RWPE1 (cell line): ENCODE data around the gene PRDX4.

ENCODE experiments used
- CTCF ChIA-PET: fragments of 350-600 bp; sonication (Branson Sonifier 250); formaldehyde crosslinking; extraction: SDS; loops from one replicate; lab custom pipeline; 2021; lab: Yijun Ruan, JAX
- POLR2A ChIA-PET: fragments of 400-600 bp; formaldehyde crosslinking; extraction: SDS; loops from one replicate; lab custom pipeline; 2020; ENCODE audit warnings: antibody characterized with exemption; ENCODE audit not compliant: low non-redundant PET; lab: Yijun Ruan, JAX
- DNase-seq: peaks from one replicate; pipeline ENCODE4 v3.0.0; 2012; ENCODE audit warnings: low spot score
- H3K27ac ChIP-seq: fragments of 450-650 bp; 2 replicates; pipeline ENCODE4 v1.5.1; 2017
- CTCF ChIP-seq: fragments of 450-650 bp; conservative IDR thresholded peaks from 2 replicates; pipeline ENCODE4 v1.5.1; 2017; ENCODE audit warnings: low read depth, mild to moderate bottlenecking

Gene PRDX4

GRCh38 chrX:23667239-23668177 is at the start of gene PRDX4:
PRDX4 (plus strand) TSS chrX:23667493; CDS start chrX:23667571, 78 bp downstream.
- no peak for TF ChIP-seq CTCF

GRCh38 chrX:23621621-23622265 is 45.5 kb upstream of the PRDX4 start:
- DNase-seq, result no peak
- no peak for TF ChIP-seq CTCF
- ChIA-PET POLR2A (no interaction called here), CTCF (no interaction called here)
- no peak overlapping the region for H3K27ac ChIP-seq

More at GRCh38 chrX:23667239-23668177, at the start of gene PRDX4:
- DNase-seq, result peak; percentile 79
- CTCF ChIA-PET, result no interaction called here
- peak within 1 kb of the TSS; percentile 85 for H3K27ac ChIP-seq
- POLR2A ChIA-PET, result interaction anchor here (0.6 kb wide), 1 partner anchor 121 kb away, joined by 3 read pairs; no protein-coding TSS in a partner anchor

DNA sequence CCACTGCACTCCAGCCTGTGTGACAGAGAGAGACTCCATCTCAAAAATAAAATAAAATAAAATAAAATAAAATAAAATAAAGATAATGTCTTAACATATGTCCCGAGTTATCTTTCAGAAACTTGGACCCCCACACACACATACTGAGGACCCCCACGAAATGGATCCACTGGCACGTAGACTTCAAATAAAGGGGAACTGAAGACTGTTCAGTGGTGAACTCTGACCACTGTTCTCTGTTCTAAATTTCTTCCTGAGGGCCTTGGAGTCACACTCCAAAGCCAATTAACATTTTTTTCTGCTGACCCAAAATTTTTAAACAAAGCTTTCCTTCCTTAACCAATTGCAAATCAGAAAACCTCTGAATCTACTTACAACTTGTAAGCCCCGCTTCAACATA is 43.5 kb upstream of the PRDX4 start:
- no peak for TF ChIP-seq CTCF
- H3K27ac ChIP-seq, result no peak overlapping the region
- DNase-seq, result no peak
- ChIA-PET POLR2A (no interaction called here), CTCF (no interaction called here)

- ChIA-PET CTCF (interaction anchor here (0.7 kb wide), 1 partner anchor 685 kb away, joined by 3 read pairs; no protein-coding TSS in a partner anchor), POLR2A (no interaction called here)
- no peak overlapping the region for H3K27ac ChIP-seq
- no peak for TF ChIP-seq CTCF
- no peak for DNase-seq
Observed at GRCh38 chrX:23626651-23627050, 40.6 kb upstream of the PRDX4 start.

GRCh38 chrX:23628131-23628530 is 39.2 kb upstream of the PRDX4 start:
- no peak overlapping the region for H3K27ac ChIP-seq
- ChIA-PET POLR2A (no interaction called here), CTCF (no interaction called here)
- DNase-seq, result no peak
- TF ChIP-seq CTCF, result no peak

DNA sequence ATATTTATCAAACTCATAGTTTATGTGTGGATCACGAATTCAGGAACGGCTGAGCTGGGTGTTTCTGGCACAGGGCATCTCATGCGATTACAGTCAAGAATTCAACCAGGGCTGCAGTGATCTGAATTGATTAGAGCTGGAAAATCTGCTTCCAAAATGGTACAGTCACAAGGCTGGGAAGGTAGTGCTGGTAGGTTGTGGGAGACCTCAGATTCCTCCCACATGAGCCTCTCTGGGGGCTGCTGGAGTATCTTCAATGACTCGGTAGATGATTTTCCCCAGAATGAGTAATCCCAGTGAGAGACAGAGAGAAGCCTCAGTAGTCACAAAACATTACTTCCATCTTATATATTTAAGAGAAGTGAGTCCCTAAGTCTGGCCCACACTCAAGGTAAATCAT is 36.2 kb upstream of the PRDX4 start:
- ChIA-PET CTCF (interaction anchor here (0.7 kb wide), 1 partner anchor 349 kb away, joined by 3 read pairs; no protein-coding TSS in a partner anchor), POLR2A (no interaction called here)
- no peak overlapping the region for H3K27ac ChIP-seq
- no peak for DNase-seq
- no peak for TF ChIP-seq CTCF
